Right ventricle myocardium superior (tissue), 1 donor: Measurements from ENCODE around the gene ISG15. TPM values are rescaled to one million over a fixed set of nuclear protein-coding genes. Genes with fewer than 3 reads are reported as not detected.
"Not testable (repeated sequence)": the region's sequence is repeated elsewhere in the genome, so short reads cannot be mapped to it uniquely, and the experiment has no call there.

Source experiments
- ATAC-seq: fragments of 200-7000 bp; cut with Tn5 transposase; one replicate; pipeline ENCODE4 v1.9.1; 2020; ENCODE audit warnings: mild to moderate bottlenecking; ENCODE audit not compliant: poor library complexity
- DNase-seq: peaks from one replicate; pipeline ENCODE4 v3.0.0-alpha.2; 2020
- intact Hi-C: fragments of 100-400 bp; cut with DNase I; formaldehyde crosslinking; loops from one replicate; pipeline ENCODE4 v1.11.2; 2022
- total RNA-seq: library from RNA; stranded (reverse); fragmentation: NEBNext Ultra II Directional; extraction: Animal tissue kit (Norgen Biotek cat#: 25700); gene quantifications from one replicate; pipeline ENCODE4 v1.2.1, GENCODE V29; 2021
- donor health status: DM: no; HTN: yes; CAD: no; lungs with severe emphysema.

ISG15 gene
- total RNA-seq, 1 donor from 2014 or later = 13.3 TPM

DNA sequence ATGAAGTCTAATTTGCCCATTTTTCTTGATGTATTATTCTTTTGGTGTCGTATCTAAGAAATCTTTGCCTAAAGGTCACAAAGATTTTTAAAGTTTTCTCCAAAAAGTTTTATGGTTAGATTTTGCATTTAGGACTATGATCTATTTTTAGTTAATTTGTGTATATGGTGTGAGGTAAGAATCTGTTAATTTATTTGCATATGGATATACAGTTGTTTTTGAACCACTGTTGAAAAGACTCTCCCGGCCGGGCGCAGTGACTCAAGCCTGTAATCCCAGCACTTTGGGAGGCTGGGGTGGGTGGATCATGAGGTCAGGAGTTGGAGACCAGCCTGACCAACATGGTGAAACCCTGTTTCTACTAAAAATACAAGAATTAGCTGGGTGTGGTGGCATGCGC is 25.2 kb upstream of the ISG15 start:
- ATAC-seq, intact Hi-C loops: not testable (repeated sequence)
- DNase-seq = peak; percentile 2

DNA sequence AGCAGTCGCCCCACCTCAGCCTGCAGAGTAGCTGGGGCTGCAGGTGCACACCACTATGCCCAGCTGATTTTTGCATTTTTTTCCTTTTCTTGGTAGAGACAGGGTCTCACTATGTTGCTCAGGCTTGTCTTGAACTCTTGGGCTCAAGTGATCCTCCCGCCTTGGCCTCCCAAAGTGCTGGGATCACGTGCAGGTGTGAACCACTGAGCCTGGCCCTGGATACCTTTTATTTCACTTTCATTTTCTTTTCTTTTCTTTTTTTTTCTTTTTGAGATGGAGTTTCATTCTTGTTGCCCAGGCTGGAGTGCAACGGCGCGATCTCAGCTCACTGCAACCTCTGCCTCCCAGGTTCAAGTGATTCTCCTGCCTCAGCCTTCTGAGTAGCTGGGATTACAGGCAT is 22.0 kb upstream of the ISG15 start:
- intact Hi-C loops, DNase-seq, ATAC-seq: not testable (repeated sequence)

DNA sequence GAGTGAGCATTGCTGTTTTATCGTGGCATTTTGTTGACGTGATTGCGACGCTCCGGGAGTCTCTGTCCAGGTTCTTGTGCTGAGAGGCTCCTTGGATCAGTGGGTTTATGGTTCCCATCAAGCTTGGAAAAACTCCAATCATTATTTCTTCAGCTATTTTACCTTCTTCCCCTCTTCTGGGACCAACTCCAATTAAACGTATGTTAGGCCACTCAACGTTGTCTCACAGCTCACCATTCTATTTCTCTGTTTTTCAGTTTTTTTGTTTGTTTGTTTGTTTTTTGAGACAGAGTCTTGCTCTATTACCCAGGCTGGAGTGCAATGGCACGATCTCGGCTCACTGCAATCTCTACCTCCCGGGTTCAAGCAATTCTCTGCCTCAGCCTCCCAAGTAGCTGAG is 21.4 kb upstream of the ISG15 start:
- intact Hi-C loops = no loop called here

DNA sequence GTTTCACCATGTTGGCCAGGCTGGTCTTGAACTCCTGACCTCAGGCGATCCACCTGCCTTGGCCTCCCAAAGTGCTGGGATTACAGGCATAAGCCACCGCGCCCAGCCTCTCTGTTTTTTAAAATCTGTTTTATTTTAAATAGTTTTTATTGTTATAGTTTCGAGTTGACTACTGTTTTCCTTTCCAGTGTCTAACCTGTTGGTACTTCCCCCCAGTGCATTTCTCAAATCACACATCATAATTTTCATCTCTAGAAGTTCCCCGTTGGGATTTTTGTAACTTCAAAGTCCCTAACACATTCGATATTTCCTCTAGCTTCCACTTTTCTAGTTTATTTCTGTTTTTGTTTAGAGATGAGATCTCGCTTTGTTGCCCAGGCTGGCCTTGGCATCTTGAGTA is 20.9 kb upstream of the ISG15 start:
- ATAC-seq = no peak
- intact Hi-C loops = no loop called here
- DNase-seq = no peak

More for the DNA sequence above, 21.4 kb upstream of the ISG15 start:
- DNase-seq (no peak), ATAC-seq (no peak)

DNA sequence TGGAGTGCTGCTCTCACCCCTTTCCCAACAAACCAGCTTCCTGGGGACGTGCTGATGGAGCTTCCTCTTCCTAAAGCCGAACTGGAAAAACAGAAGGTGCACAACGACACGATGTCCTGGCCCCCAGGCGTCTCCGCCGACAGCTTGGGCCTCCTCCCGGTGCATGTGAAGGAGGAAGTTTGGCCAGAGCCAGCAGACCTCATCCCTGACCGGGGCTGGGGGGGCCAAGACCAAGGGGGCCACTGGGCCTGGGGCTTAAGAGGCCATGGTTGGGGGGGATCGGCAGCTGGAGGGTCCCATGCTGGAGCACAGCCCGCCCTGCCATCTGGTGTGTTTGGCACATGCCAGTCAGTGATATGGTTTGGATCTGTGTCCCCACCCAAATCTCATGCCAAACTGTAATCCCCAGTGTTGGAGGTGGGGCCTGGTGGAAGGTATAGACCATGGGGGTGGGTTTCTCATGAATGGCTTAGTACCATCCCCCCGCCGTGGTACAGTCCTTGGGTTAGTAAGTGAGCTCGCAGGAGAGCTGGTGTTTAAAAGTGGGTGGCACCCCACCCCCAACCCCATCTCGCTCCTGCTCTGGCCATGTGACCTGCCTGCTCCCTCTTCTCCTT is 19.8 kb upstream of the ISG15 start:
- intact Hi-C loops = no loop called here
- ATAC-seq (no peak), DNase-seq (no peak)

DNA sequence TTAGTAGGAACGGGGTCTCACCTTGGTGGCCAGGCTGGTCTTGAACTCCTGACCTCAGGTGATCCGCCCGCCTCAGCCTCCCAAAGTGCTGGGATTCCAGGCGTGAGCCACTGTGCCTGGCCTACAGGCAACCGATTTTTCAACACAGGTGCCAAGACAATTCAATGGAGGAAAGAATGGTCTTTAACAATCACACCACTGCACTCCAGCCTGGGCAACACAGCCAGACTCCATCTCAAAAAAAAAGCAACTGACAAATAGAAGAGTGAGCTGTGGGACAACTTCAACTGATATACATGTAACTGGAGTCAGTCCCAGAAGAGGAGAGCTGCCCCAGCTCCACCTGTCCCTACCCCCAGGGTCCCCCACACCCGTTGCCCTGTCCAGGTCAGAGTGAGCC is 18.8 kb upstream of the ISG15 start:
- intact Hi-C loops, ATAC-seq, DNase-seq: not testable (repeated sequence)

DNA sequence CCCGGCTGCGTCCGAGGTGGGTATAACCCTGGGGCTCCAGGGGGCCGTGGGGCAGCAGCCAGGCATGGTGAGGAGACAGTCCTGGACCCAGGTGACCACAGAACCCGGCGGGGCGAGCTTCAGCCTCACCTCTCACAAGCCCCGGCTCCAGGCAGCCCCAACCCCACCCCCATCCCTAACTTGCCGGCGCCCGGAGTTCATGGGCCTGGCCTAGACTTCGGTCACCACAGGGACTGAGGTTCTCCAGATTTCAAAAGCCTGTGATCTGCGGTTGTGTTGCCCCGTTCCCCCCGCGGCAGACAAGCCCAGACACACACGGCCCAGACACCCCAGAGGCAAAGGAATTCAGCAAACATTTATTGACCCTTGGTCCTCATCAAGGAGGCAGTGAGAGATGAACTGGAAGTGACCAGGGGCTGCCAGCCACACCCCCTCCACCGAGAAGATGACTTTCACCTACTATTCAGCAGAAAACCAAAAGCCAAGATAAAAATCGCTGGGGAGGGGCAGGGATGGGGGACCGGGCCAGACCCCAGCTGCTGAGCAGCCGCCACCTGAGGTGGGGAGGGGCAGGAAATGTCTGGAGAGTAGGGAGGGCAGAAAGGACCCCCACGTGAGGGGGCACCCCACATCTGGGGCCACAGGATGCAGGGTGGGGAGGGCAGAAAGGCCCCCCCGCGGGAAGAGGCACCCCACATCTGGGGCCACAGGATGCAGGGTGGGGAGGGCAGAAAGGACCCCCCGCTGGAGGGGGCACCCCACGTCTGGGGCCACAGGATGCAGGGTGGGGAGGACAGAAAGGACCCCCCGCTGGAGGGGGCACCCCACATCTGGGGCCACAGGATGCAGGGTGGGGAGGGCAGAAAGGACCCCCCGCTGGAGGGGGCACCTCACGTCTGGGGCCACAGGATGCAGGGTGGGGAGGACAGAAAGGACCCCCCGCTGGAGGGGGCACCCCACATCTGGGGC is 17.3 kb upstream of the ISG15 start:
- no peak for DNase-seq
- ATAC-seq = no peak
- intact Hi-C loops = no loop called here

DNA sequence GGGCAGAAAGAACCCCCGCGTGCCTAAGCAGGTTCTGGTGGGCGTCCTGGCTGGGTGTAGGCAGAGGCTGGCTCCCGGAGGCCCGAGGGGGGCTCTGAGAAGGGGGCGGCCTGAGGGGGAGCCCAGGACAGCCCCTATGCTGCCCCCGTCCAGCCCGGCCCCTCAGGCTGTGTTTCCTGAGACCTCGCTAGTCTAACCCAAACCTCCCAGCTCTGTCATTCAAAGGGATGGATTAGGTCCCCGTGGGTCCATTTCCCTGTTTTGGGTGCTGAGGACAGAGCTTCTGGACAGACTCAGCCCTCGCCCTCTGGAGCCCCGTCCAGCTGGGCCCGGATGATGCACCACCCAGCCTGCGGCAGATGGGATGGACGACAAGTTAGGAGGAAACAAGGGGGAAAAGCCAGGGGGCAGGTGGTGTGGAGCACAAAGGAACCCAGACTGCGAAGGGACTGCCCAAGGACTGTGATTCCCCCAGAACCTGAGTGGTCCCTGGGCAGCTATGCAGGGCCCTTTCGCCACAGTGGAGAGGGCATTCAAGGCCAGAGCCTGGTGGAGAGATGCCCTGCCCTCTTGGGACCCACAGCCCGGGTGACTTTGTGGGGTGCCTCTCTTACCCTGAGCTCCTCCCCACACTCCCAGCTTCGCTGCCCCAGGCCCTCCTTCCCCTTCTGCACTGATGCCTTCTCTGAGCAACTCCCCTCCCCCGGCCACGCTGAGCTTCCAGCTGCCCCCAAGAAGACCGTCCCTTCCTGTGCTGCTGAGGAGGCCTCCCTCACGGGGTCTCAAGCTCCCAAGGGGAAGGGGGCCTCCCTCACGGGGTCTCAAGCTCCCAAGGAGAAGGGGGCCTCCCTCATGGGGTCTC is 16.2 kb upstream of the ISG15 start:
- intact Hi-C loops = no loop called here
- ATAC-seq (no peak), DNase-seq (no peak)

DNA sequence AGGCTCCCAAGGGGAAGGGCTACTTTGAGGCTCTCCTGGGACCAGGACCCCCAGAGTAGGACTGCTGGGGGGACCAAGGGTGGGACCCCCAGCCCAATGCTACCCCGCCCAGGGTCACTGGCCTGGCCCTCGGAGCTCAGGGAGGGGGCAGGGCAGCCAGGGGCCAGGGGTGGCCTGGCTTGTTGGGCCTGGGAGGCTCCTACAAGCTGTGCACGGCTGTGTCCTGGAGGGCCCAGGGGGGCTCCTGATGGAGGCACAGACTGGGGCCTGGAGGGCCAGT is 15.6 kb upstream of the ISG15 start:
- no peak for DNase-seq
- intact Hi-C loops = no loop called here
- ATAC-seq = no peak

DNA sequence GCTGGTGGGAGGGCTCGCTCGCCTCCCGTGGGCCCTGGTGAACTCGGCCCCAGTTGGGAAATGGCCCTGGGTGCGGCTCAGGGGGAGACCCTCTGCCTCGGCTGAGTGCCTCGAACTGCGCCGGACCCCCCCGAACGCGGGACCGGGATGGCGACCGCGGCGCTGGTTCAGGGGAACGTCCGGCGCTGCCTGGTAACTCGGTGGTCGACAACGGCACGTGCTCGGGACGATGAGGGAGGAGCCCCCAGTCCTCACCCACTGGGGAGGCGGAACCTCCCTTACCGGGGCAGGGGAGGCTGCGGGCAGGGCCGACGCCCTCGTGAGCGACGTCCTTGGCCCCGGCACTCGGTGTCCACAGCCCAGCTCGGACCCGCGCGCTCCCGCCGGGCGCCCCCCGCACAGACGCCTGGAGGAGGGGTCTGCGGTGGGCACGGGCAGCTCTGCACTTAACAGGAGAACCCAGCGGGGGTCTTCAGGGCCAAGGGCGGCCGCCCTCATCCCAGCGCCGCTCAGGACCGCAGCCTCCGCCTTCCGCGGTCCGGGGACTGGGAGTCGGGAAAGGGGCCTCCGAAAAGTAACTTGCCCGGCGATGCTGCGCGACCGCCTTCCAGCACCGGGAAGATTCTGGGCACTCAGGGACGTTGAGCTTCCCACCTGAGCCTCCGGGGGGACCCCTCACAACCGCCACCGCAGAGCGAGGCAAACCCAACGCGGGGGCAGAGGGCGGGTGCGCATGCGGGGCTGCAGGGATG is 15.1 kb upstream of the ISG15 start:
- intact Hi-C loops = no loop called here
- ATAC-seq = no peak
- DNase-seq = no peak

DNA sequence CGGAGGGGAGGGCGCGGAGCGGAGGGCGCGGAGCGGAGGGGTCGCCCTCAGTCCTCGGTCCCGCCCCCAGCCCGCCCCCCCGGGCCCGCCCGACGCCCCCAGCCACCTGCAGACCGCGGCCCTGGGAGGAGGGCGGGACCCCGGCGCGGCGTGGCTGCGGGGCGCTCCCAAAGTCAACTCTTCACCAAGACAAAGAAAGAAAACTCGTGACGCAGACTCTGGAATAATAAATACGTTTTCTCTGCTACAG is 14.6 kb upstream of the ISG15 start:
- intact Hi-C loops = no loop called here
- ATAC-seq = no peak
- no peak for DNase-seq

DNA sequence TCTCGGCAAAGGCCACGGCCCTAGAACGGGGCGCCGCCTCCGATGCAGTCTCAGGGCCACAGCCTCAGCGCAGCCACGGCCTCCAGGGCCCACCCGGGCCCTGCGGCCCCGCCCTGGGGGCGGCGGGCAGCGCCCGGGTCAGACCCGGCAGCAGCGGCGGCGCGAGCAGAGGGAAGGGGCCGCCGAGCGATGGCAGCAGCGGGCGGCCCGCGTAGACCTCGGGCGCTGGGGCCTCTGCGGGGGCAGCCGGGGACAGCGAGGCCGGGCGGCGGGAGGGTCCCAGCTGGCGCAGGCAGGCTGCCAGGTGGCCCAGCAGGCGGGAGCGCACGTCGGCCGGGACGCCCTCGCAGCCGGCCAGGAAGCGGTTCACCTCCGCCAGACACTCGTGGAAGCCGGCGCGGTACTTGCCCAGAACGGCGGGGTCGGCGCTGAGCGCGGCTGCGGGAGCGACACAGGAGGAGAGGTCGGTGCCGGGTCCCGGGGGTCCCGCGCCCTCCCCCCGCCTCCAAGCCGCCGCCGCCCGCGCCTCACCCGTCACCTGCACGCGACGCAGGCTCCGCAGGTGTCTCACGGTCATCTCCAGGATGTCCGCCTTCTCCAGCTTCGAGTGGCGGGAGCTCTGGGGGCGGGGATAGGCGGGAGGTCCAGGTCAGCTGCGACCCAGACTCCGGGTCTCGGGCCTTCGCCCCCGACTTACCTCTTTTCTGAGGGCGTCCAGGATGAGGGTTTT is 14.1 kb upstream of the ISG15 start:
- intact Hi-C loops = no loop called here
- ATAC-seq (peak; percentile 2), DNase-seq (no peak)

DNA sequence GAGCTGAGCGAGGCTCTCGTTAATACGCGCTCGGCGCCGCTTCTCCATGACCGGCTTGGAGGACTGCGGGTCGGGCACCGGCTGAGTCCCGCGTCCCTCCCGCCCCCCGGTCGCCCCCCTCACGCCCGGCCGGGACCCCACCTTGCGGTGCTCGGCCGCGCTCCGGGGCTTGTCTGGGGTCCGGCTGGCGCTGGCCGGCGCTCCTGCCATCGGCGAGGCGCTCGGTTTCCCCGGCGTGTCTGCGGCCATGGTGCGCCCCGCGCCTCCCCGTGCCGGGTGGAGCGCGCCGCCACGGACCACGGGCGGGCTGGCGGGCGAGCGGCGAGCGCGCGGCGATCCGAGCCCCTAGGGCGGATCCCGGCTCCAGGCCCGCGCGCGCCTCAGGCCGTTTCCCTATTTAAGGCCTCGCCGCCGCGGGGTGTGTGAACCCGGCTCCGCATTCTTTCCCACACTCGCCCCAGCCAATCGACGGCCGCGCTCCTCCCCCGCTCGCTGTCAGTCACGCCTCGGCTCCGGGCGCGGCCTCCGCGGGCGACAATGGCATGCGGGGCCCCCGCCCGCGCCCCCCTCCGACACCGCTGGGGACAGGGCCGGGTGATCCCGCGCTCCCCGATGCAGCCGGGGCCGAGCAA is 13.5 kb upstream of the ISG15 start, which contains the start of gene HES4:
TSS of gene HES4 (minus strand) at position 373 of the 632 bp plus-strand sequence. CDS start at position 249, 124 bp downstream.
- peak; percentile 77 for ATAC-seq
- peak; percentile 96 for DNase-seq
- intact Hi-C loops = no loop called here

DNA sequence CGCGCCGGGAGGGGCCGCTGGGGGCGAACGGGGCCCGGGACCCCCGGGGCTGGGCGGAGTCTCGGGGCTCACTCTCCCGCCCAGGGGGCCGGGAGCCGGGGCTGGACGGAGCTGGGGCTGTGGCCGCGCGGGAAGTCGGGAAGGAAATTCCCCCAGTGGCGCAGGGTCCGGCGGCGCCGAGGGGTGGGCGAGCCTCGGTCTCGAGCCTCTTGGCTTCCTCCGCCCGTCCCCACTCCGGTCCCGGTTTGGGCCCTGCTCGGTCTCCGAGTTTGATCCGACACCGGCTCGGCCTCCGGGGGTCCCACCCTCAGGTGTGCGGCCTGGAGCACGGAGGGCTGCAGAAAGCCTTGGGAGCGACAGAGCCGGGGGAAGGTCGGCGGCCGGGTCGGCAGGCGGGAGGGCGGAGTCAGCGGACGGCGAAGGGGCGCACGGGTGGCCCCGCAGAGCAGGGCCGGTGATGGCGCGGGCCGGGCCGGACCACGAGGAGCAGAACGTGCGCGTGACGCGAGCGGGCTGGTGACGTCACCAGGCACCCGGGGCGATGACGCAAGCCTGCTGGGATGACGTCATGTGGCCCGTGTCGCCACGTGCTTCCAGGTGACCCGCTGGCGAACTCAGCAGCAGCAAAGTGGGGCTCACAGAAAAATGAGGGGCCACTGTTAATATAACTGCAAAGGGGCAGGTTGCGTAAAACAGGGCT is 12.8 kb upstream of the ISG15 start:
- intact Hi-C loops = no loop called here
- ATAC-seq (peak; percentile 66), DNase-seq (peak; percentile 80)

DNA sequence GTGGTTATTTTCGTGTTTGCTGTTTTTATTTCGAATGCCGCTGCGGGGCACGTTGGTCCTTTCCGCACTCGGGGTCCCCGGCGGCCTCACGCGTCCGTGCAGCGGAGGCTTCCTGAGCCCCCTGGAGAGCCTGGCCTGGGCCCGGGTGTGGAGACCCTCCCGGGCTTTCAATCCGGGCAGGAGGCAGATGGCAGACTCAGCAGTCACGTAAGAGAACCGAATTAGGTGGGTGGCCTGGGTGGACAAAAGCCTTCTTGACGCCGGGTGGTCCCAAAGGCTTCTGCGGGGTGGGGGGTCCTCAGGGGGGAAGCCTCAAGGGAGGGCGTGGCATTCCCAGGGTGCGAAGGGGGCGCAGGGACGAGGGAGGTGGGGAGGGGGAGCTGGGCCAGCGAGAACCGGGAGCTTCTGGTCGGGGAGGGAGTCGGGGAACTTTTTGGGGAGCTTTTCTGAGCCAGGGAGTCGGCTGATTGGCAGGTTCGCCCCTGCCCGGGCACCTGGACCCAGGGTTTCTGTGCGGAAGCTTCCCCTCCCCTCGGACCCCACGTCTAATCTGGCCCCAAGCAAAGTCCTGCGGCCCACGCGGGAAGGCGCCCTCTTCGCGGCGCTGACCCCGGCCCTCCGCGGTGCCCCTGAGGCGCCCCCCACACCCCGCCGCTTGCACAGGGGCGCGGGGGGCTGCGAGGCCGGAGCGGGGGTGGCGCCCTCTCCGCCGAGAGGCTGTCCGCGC is 12.1 kb upstream of the ISG15 start:
- peak; percentile 0 for ATAC-seq
- DNase-seq = no peak
- intact Hi-C loops = no loop called here

DNA sequence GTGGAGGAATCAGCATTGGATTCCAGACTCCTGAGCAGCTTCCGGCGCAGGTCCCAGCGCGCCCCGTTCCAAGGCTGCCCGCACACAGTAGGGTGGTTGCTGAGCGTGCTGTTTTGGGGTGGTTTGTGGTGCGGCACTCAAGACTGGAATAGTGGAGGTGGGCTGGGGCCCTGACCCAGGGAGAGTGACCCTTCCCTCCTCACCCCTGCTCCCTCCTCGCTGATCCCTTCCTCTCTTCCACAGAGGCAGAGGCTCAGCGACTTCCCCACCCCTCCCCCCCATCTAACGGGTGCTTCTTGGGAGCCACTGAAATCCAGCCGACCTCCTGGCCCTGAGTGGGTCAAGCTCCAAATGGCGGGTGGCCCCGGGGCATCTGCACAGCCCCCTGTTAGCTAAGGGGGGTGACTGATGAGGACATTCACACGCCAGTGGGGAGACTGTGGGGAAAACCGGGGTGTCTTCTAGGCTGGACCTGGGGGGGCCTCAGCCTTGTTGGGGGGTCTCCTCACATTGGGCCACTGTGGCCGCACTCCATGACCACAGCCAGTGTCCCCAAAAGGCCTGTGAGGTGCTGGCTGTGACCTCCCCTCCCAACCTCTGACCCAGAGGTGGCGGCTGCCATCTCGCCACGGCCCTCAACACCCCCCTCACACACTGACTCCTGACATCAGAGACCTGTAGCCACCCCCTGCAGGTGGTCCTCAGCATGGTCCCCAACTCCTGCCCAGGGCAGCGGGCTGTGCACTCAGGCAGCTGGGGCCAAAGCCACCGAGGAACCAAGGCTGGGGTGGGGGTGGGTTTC is 9.5 kb upstream of the ISG15 start:
- intact Hi-C loops = no loop called here
- no peak for DNase-seq

More for the DNA sequence above, 9.5 kb upstream of the ISG15 start:
- ATAC-seq = no peak
